GM23338 (cell line): ENCODE results near the gene DNAH17. TPM values are rescaled to one million over a fixed set of nuclear protein-coding genes. Genes with fewer than 3 reads are reported as not detected.

ENCODE experiments used
- ETS1 ChIP-seq: IDR thresholded peaks from 2 replicates; pipeline ENCODE4 v1.6.1; 2016; ENCODE audit warnings: antibody characterized with exemption
- EZH2phosphoT487 ChIP-seq: fragments of 200-600 bp; sonication (generic); IDR thresholded peaks from one replicate; pipeline ENCODE4 v1.8.1; 2018; ENCODE audit warnings: antibody characterized with exemption; ENCODE audit not compliant: unreplicated experiment
- POLR2AphosphoS5 ChIP-seq: IDR thresholded peaks from 2 replicates; pipeline ENCODE4 v1.6.1; 2016; ENCODE audit warnings: antibody characterized with exemption, low read depth
- ZNF331 ChIP-seq: fragments of 250-450 bp; sonication (Bioruptor Pico); IDR thresholded peaks from 2 replicates; pipeline ENCODE4 v1.5.0; 2020; ENCODE audit warnings: low read depth, mild to moderate bottlenecking, moderate library complexity
- polyA plus RNA-seq: library from polyadenylated mRNA; unstranded; fragments of >200 nt; fragmentation: Nextera tagmentation; extraction: Ambion mirVana; gene quantifications from 2 replicates; pipeline ENCODE4 v1.2.1, GENCODE V29; 2016
- small RNA-seq: library from RNA; depleted of rRNA; stranded (forward); fragments of <200 nt; gene quantifications from one replicate; pipeline ENCODE3, GENCODE V24; 2014; ENCODE audit warnings: low replicate concordance
- total RNA-seq: library from RNA; depleted of rRNA; stranded (reverse); fragments of >200 nt; shearing (Covaris generic); gene quantifications from 2 replicates; pipeline ENCODE4 v1.2.3, GENCODE V29; 2014; rRNA removed

DNAH17 gene
- total and polyA plus RNA-seq, 2 experiments from 2014 or later, result 0.59 to 2.0 TPM

DNA sequence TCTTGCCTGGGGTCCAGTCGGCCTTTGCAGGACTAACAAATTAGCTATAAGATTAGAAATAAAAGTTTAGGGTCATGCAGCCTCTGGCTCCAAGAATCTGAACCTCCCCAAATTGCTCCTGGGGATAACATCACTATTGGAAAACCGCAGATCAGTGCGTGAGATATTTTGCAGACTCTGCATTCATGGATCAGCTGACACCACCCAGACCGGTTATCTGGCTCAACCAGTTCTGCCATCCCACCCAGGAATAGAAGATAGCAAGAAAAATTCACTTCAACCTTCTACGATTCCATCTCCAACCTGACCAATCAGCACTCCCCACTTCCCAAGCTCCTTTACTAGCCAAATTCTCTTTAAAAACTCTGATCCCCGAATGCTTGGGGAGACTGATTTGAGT is 203.0 kb downstream of the DNAH17 start (continued):
- no peak for TF ChIP-seq ETS1
- no peak for TF ChIP-seq POLR2AphosphoS5
- no peak for TF ChIP-seq ZNF331
- no peak for TF ChIP-seq EZH2phosphoT487

Small RNA genes within 50 kb of the gene (small RNA-seq; reads per million reads assigned to genes)
- gene RF00415, result not detected
- gene RN7SL454P, result not detected

Other genes with a start within 250 kb of the DNAH17 start
- gene SOCS3, start 217.3 kb downstream of the DNAH17 start, total RNA-seq, result 25.1 and 32.9 TPM in 2 replicates
- 13.2 TPM in 2 replicates for gene SOCS3, start 217.3 kb downstream of the DNAH17 start, polyA plus RNA-seq
- gene PGS1, start 198.7 kb downstream of the DNAH17 start, total RNA-seq, result 65.8 and 67.1 TPM in 2 replicates
- gene PGS1, start 198.7 kb downstream of the DNAH17 start, polyA plus RNA-seq, result 42.5 and 43.9 TPM in 2 replicates
- gene CYTH1, start 204.9 kb upstream of the DNAH17 start, total RNA-seq, result 14.5 and 21.2 TPM in 2 replicates
- 12.2 and 13.8 TPM in 2 replicates for gene CYTH1, start 204.9 kb upstream of the DNAH17 start, polyA plus RNA-seq